Ramos (cell line): ENCODE data around the gene TMPRSS7.
"Not testable (repeated sequence)": the region's sequence is repeated elsewhere in the genome, so short reads cannot be mapped to it uniquely, and the experiment has no call there.

Experiments used
- in situ Hi-C: fragments of 300-500 bp; cut with MboI; formaldehyde crosslinking; loops from one replicate; pipeline ENCODE4 v1.14.3; 2022; ENCODE audit warnings: low sequenced_read_pairs; ENCODE audit not compliant: unreplicated experiment

TMPRSS7 gene

GRCh38 chr3:112053229-112053628, 18.7 kb downstream of the TMPRSS7 start:
- in situ Hi-C loops, result no loop called here

DNA sequence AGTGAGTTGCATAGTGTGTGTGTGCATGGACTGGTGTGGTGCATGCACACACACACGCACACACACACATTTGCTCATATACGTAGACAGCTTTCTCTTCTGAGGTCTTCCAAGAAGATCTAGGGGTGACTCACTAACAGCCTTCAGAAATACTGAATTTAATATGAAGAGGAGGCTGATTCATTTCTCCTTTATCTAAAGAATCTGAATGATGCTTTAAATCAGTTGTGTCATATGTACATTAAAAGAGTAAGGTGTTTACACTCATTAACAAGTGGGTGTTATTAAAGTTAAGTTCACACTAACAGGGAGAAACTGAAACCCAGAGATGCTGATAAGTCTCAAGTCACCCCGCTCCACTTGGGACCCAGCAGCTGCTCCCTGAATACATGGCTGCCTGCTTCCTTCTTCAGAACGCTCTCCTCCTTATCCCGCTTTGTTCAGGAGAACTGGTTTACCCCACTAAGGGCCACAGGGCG, 22.0 kb downstream of the TMPRSS7 start:
- in situ Hi-C loops, result no loop called here

GRCh38 chr3:112059497-112059896, 25.0 kb downstream of the TMPRSS7 start:
- in situ Hi-C loops, result no loop called here

GRCh38 chr3:112061152-112061551, 26.6 kb downstream of the TMPRSS7 start:
- in situ Hi-C loops, result no loop called here

DNA sequence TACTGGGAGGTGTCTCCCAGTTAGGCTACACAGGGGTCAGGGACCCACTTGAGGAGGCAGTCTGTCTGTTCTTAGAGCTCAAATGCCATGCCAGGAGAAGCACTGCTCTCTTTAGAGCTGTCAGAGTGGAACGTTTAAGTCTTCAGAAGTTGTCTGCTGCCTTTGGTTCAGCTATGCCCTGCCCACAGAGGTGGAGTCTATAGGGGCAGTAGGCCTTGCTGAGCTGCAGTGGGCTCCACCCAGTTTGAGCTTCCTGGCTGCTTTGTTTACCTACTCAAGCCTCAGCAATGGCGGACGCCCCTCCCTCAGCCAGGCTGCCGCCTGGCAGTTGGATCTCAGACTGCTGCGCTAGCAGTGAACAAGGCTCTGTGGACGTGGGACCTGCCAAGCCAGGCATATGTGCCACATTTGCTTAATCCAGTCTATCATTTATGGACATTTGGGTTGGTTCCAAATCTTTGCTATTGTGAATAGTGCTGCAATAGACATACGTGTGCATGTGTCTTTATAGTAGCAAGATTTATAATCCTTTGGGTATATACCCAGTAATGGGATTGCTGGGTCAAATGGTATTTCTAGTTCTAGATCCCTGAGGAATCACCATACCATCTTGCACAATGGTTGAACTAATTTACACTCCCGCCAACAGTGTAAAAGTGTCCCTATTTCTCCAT, 38.0 kb downstream of the TMPRSS7 start:
- in situ Hi-C loops, result not testable (repeated sequence)

- in situ Hi-C loops, result no loop called here
These were observed 39.5 kb downstream of the TMPRSS7 start for GRCh38 chr3:112074006-112074405.

GRCh38 chr3:112074616-112075497, 40.3 kb downstream of the TMPRSS7 start:
- in situ Hi-C loops, result no loop called here

DNA sequence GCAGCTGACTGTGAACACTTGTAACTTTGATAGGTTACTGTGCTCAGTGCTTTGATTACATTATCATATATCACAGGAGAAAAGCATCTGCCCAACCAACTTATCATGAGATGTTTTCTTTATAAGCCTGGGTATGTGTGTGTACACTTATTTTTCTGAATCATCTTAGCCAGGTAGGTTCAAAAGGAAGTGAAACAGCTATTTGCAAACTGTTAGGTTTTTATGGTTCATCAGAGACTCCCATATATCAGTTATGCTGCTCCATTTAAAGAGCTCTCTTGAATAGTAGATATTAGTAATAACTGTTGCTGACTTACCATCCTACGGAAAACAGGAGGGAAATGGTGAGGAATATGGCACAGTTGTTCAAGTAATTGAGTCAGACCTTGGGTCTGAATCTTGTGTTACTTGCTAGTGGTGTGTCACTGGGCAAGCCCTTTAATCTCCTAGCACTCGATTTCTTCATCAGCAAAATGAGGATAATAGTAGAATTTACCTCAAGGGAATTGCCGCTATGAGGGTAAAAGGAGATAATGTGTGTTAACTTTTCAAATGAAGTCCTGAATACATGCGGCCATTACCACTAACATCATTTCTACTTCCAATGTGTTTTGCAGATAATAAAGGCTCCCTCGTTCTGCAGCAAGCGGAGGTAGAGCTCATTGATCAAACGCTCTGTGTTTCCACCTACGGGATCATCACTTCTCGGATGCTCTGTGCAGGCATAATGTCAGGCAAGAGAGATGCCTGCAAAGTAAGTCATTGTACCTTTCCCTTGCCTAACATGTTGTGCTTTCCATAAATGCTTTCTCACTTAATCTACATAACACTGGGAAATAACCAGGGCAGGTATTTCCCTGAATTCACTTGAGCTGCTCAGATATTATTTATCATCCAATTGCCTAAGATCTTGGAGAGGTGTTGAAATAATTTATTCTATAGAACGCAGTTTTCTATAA, 43.9 kb downstream of the TMPRSS7 start:
- in situ Hi-C loops, result no loop called here

GRCh38 chr3:112083239-112083638, 48.7 kb downstream of the TMPRSS7 start:
- in situ Hi-C loops, result no loop called here

DNA sequence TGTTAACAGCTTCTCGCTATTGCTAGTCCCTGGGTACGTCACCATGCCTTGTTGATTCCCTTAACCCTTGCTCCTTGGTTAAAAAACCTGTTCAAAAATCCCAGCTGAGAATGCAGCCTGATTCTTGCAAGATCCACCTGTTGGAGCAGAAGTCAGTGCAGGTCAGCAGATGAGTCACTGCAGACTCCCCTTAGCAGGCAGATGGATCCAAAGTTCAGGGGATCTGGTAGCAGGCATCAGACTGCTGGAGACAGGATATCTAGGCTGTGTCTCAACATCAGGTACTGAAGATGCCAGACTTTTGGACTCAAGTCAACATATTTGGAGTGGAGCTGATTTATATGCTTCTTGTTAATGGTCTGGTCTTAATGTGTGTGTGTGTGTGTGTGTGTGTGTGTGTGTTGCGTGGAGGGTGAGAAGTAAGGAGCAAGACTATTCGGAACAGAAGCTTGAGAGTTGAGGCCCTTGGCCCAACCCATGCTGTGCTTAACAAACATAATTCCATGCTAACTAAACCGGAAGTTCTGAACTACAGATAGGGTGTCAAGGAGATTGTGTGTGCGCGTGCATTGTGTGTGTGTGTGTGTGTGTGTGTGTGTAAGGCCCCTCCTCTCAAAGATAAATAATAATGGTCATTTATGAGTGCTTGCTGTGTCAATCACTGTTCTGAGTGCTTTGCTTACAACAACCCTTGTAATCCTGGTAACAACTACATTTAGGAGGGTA, 50.6 kb downstream of the TMPRSS7 start:
- in situ Hi-C loops, result no loop called here

DNA sequence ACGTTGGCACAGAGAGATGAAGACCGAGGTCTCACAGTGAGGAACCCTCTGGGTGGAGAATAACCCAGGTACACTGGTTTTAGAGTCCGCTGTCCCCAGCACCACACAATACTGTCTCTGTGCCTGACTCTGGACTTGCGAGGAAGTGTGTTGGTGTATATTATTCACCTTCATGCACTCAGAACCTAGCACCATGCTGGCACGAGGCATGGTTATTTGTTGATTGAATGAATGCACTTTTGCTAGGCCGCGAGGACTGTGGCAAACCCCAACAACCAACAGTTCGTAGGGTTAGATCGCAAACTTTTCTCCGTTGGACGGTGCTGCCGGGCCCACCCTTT, 51.2 kb downstream of the TMPRSS7 start:
- in situ Hi-C loops, result no loop called here

GRCh38 chr3:112086076-112086854, 51.7 kb downstream of the TMPRSS7 start, which contains the start of gene C3orf52:
Gene C3orf52 (plus strand): TSS chr3:112086389. CDS start chr3:112086408, 19 bp downstream.
- in situ Hi-C loops, result no loop called here

DNA sequence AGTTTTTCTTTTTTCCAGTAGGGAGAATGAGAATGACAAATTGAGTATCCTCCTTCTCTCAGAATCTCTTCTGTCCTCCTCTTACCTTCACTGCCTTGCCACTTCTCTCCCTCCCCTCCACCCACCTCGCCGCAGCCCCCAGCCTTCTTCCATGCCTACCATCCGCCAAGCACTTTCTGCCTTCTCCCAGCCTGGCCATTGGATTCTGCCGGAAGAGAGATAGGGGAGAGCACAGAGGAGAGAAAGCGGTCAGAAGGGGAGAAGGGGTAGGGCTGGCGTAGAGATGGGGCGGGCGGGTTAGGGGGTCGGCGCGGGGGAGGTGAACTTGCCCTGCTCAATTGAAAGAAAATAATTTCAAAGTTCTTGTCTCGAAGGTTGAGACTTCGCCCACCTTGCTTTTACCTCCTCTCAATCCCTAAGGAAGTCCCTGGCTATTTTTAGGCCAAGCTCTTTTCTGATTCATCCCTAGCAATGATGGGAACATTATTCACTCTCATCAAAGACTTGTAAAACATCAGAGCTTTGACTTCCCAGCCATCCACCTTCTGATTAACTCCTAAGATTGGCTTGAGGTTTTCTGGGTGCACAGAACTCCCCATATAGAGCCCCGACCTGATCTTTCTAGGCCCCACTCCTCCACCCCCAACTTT, 52.5 kb downstream of the TMPRSS7 start:
- in situ Hi-C loops, result no loop called here

DNA sequence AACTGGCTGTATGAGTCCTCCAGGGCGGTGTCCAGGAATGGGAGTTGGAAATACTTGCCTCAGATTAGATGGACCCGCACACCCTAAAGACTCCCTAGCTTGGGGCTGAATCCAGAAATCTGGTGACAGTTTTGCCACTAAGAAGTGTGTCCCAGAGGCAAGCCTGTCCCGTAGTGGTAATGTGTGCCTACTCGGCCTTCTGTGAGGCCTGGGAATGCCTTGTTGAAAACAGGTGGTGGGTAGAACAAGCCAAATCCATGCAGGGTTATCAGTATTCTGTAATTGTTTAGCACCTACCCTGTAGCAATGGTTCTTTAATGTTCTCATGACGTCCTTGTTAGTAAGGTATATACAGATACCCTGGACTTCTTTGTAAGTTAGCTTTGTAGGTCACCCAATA, 53.2 kb downstream of the TMPRSS7 start:
- in situ Hi-C loops, result no loop called here

GRCh38 chr3:112088944-112089343, 54.4 kb downstream of the TMPRSS7 start:
- in situ Hi-C loops, result no loop called here

DNA sequence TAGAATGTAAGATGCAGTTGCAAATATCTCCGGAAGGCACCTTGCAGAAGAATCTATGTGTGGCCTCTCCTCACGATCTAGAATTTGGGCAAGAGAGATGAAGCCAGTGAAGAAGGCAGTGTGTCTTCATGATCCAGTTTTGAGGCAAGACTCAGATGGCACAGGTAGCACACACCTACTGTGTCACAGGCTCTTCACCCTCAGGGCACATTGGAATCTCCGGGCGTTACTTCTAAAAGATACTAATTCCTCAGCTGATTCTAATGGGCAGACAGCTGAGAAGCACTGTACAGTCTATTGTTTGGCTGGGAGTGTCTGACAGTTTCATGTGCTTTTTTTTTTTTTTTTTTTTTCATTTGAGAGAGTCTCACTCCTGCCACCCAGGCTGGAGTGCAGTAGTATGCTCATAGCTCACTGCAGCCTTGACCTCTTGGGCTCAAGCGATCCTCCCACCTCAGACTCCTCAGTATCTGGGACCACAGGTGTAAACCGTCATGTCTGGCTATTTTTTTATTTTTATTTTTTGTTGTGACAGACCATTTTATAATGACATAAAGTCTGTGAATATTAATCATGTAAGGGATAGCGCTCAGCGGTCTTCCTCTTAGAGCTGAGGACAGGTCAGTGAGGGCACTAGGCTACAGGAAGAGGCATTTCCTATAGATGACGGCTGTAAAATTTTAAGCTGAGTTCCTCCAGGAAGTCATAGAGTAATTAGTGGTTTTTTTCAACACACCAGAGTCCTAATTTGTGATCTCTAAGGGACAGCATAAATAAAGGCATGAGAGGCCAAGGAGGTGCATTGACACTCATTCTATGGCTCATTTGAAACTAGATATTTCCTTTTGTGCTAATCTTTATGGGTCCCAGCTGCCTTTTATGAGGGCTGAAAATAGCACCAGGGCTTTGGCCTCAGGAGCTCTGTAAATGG, 55.7 kb downstream of the TMPRSS7 start:
- in situ Hi-C loops, result no loop called here

GRCh38 chr3:112090887-112091586, 56.5 kb downstream of the TMPRSS7 start:
- in situ Hi-C loops, result no loop called here
